GF-D8 (cell line): ENCODE data around the gene UBE4A.
A peak's percentile ranks its signal among the peaks of the same experiment; 100 is the strongest.
"Not testable (repeated sequence)": the region's sequence is repeated elsewhere in the genome, so short reads cannot be mapped to it uniquely, and the experiment has no call there.

Experiments used
- DNase-seq: peaks from one replicate; lab custom pipeline; 2025; lab: John Stamatoyannopoulos, UW

Gene UBE4A

GRCh38 chr11:118401151-118401879, 41.9 kb downstream of the UBE4A start, which contains the start of gene ATP5MG:
Gene ATP5MG (plus strand): TSS chr11:118401606. CDS start chr11:118401666, 60 bp downstream.
- peak; percentile 97 for DNase-seq

DNA sequence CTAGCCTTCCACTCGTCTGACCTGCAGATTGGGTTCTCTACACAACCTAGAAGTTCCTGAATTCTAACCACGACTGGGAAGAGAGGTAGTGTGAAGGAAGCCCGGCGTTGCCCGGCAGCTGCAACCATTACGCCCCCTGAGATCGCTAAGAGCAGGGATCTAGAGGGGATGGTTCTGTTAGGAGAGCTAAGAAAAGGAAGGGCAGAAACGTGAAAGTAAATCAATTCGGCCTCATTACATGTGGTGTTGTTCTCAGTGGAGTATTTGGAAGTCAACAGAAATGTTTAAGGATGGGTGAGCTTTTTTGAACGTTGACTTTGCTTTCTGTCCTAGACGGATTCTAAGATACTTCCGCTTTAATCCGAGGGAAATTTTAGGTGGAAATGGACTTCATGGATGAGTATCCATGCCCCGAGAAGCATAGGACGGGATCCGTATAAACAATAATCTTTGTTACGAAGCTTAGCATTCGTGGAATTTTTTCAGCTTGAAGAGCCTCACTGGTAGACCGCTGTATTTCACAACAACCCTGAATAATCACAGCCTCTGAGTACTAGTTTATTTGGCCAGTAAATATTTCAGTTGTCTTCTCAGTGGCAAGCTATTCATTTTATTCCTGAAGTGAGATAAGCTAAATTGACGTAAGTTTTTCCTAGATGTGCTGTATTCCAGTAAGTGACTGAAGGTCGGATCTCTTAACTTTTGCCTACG, 42.6 kb downstream of the UBE4A start:
- DNase-seq: peak; percentile 56

GRCh38 chr11:118402594-118402993, 43.2 kb downstream of the UBE4A start:
- DNase-seq: not testable (repeated sequence)

DNA sequence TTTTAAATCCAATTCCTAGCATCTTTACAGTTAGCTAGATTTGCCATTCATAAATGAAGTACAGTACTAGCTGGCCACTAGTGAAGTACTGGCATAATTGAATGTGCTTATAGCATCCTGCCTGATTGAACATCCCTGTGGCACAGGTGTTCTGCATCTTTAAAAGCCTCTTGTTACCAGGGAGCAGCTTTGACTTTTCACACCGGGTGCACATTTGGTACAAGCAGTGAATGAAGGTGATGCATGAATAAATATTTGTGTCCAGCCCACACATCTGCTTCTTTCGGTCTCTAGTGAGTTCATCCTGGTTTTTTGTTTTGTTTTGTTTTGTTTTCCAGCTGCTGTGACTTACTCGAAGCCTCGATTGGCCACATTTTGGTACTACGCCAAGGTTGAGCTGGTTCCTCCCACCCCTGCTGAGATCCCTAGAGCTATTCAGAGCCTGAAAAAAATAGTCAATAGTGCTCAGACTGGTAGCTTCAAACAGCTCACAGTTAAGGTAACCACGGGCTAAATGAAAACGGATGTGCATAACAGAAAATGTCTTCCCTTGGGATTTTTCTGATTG, 47.3 kb downstream of the UBE4A start:
- DNase-seq: no peak

DNA sequence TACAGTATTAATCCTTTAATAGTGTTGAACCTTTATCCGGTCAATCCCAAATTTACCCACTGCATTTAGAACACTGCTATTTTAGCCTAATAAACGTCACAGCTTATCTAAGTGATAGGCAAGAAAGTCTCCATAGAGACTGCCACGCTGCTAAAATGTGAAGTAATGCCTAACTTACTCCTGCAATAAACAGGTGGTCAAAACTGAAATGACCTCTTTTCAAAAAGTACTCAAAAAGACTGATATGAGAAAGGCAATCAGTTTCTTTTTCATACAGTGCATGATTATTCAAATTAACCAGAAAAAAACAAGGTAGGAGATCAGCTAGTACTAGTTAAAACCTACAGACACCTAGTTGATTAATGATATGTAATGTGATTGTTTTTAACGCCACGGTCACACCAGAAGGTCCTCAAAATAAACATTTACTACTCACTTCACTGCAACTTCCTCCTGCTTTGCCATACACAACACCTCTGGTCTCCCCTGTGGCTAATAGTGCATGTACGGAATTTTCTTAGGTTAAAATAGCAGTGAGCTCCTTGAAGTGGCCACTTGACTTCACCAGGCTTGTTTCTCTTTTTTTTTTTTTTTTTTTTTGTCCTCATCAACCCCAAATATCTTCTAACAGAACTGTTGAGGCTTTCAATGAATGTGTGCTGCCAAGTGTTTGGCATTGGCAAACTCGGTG, 50.8 kb downstream of the UBE4A start:
- no peak for DNase-seq

- no peak for DNase-seq
These were observed 52.1 kb downstream of the UBE4A start for GRCh38 chr11:118411530-118411929.

DNA sequence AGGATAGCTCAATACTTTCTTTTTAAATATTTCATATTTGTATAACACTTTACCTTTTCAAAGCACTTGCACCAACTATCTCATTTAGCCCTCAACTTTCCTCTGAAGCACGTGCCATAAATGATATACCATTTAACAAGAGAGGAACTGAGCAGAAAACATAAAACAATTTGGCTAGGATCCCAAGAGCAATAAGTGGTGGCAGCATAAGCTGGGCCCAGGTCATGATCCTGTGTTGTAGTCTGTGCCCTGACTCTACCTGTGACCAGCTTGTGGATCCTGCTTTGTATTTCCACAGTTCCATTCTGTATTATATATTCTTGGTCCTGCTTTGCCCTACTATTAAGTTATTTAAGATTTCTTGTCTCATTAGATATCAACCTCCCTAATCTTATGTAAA, 53.5 kb downstream of the UBE4A start:
- no peak for DNase-seq

DNA sequence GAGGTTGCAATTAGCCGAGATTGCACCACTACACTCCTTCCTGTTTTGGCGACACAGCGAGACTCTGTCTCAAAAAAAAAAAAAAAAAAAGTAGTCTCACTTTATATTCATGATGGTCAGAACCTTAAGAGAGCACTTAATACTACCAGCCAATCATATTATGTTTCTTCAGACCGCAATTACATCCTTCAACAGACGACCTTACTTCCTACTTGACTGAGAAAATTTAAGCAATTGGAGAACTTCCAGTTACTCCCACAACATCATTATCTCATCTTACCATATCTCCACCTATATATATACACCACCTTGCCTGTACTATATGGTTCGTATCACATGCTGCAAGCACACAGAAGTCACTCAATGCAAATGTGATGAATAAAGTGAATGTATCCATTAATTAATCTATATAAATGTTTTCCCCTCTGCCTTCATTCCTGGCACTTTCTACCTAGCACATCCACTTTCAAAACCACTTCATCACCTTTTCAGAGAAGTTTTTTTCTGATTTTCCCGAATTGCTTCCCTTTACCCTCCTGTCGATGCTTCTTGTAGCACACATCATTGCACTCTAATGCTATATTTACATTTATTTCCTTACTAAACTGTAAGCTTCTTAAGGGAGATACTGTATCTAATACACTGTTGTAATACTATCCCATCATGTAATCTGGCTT, 55.8 kb downstream of the UBE4A start:
- peak; percentile 99 for DNase-seq

DNA sequence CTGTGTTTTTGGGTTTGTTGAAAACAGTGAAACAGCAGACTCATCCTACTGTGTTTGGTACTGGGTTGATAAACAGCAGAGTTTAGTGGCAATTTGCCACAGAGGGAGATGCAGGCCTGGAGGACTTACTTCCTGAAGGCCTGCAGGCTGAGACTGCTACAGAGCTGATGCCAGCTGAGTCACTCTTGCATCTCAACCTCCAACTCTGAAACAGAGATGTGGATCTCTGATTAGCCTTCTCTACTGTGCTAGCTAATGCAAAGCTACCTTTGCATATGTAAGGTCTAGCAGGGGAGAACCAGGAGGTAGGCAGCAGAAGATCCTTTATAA, 56.3 kb downstream of the UBE4A start:
- peak; percentile 99 for DNase-seq

GRCh38 chr11:118416900-118417299, 57.5 kb downstream of the UBE4A start:
- not testable (repeated sequence) for DNase-seq

DNA sequence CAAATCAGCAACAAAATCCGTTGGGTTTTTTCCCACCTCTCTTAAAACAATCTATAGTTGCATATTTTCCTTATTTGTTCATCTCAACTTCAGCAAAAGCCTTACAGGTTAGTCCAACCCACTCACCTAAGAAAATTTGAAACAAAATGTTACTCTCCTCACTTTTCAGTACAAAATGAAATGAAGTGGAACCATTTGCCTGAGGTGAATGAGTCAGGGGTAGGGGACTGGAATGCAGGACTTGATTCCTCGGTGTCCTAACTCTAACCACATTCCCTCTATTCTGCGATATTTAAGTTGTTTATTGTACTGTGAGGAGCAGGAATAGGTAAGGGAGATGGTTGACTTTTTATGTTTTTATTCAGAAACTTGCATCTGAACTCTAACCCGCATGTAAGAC, 58.4 kb downstream of the UBE4A start:
- no peak for DNase-seq

GRCh38 chr11:118418766-118419165, 59.4 kb downstream of the UBE4A start:
- no peak for DNase-seq

- DNase-seq: no peak
These were observed 68.3 kb downstream of the UBE4A start for GRCh38 chr11:118427707-118428106.

- no peak for DNase-seq
These were observed 71.6 kb downstream of the UBE4A start for GRCh38 chr11:118430956-118431355.

DNA sequence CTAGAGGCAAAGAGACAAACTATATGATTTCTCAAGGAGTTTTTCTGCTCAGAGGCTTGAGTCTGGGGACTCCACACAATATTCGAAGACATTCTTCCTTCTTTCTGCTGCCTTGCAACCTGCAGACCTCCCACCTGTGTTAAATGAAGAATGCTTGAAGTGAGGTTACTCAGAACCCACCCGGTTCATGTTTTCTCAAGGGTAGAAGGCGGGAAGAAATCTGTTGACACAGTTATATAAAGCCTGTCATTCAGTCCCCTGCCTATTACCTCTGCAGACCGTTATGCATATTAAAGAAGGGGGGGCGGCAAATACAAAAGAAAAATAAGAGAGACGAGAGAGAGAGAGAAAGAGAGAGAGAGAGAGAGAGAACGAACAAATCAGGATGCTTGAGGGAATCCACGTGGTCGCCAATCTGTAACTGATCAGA, 74.7 kb downstream of the UBE4A start:
- no peak for DNase-seq

- peak; percentile 87 for DNase-seq
These were observed 75.3 kb downstream of the UBE4A start for GRCh38 chr11:118434553-118435289.

DNA sequence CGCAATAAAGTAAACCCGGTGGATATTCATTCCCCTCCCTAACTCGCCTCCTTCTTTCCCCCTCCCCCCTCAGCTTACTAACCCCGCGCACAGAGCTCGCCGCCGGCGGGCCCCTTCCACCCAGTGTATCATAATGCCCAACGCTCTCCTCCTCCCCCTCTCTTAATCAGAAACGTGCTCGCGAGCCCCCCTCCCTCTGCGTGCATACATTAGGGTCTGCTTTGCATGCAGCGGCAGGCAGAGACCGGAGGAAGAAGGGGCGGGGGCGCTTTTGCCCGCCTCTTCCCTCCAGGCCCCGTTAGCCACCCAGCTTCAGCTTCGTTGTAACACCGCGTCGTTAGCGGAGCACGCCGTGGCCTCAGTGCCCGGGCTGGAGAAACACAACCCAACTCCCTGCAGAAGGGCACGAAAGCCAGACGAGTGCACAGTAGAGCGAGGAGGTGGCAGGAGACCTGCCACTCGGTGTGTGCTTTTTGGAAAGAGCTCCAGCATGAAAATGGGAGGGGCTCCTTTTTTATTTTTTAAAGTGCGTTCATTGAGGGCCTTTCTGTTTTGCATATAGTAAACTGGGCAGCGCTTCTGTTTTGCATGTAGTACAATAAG, 76.0 kb downstream of the UBE4A start:
- peak; percentile 99 for DNase-seq

GRCh38 chr11:118435893-118436624, 76.7 kb downstream of the UBE4A start, which contains the start of gene KMT2A:
Gene KMT2A (plus strand): TSS chr11:118436492. CDS start chr11:118436513, 21 bp downstream.
- peak; percentile 100 for DNase-seq

GRCh38 chr11:118436639-118437207, 77.3 kb downstream of the UBE4A start:
- DNase-seq: no peak
